Stimulated activated CD8-positive, alpha-beta memory T cell treated with anti-CD3 and anti-CD28 coated beads, Interleukin-12 subunit alpha, Interleukin-12 subunit beta, amount 100 ng/mL, for 1 hour (primary cell): ENCODE measurements around the gene ADARB1.

Experiments used
- DNase-seq: peaks from one replicate; pipeline ENCODE4 v3.0.0-alpha.2; 2020; ENCODE audit warnings: low read depth

The ADARB1 gene

GRCh38 chr21:45207839-45208626, 133.7 kb downstream of the ADARB1 start:
- DNase-seq: no peak

GRCh38 chr21:45208627-45208951, 134.2 kb downstream of the ADARB1 start:
- DNase-seq: no peak

GRCh38 chr21:45209046-45209445, 134.7 kb downstream of the ADARB1 start:
- no peak for DNase-seq

- no peak for DNase-seq
Measured at GRCh38 chr21:45209685-45210284, 135.4 kb downstream of the ADARB1 start.

- DNase-seq: no peak
Measured at GRCh38 chr21:45210461-45210983, 136.1 kb downstream of the ADARB1 start.

GRCh38 chr21:45211661-45212060, 137.3 kb downstream of the ADARB1 start:
- no peak for DNase-seq

GRCh38 chr21:45213392-45213791, 139.0 kb downstream of the ADARB1 start:
- no peak for DNase-seq

- DNase-seq: no peak
Measured at GRCh38 chr21:45215213-45215612, 140.8 kb downstream of the ADARB1 start.

DNA sequence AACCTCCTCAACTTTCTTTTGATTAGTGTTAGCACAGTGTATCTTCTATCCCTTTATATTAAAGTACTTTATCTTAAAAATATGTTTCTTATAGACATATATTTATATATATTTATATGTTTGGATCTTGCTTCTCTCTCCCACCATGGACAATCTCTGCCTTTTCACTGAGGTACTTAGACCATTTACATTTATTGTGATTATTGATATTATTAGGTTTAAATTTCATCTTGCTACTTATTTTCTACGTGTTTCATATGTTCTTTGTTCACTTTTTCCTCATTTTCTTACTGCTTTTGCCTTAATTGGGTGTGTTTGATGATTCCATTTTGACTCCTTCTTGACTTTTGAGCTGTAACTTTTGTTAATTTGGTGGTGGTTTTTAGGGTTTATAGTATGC, 142.6 kb downstream of the ADARB1 start:
- DNase-seq: no peak

- DNase-seq: no peak
Measured at GRCh38 chr21:45219517-45219916, 145.1 kb downstream of the ADARB1 start.

DNA sequence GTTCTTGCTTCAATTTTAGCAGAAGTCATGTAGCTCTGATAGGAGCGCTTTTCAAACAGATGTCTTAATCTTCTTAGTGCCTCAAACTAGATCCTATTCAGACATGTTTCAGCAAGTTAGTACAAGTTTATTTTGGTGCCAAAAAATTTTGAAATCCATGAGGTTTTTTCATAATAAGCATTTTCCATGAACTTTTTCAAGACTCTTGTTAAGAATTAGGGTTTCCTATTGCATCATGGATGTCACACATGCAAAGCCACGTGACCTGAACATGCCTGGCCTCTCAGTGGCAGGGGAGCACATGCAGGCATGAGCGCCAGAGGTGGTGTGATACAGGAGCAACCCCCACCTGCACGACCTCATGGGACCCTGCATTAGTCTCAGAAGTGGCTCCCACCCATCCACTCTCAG, 145.7 kb downstream of the ADARB1 start:
- DNase-seq: no peak

- no peak for DNase-seq
Measured at GRCh38 chr21:45220714-45221490, 146.5 kb downstream of the ADARB1 start.

GRCh38 chr21:45222001-45222400, 147.6 kb downstream of the ADARB1 start:
- DNase-seq: no peak

- DNase-seq: no peak
Measured at GRCh38 chr21:45223236-45224185, 149.1 kb downstream of the ADARB1 start.

GRCh38 chr21:45224189-45224938, 150.0 kb downstream of the ADARB1 start:
- peak; percentile 50 for DNase-seq

DNA sequence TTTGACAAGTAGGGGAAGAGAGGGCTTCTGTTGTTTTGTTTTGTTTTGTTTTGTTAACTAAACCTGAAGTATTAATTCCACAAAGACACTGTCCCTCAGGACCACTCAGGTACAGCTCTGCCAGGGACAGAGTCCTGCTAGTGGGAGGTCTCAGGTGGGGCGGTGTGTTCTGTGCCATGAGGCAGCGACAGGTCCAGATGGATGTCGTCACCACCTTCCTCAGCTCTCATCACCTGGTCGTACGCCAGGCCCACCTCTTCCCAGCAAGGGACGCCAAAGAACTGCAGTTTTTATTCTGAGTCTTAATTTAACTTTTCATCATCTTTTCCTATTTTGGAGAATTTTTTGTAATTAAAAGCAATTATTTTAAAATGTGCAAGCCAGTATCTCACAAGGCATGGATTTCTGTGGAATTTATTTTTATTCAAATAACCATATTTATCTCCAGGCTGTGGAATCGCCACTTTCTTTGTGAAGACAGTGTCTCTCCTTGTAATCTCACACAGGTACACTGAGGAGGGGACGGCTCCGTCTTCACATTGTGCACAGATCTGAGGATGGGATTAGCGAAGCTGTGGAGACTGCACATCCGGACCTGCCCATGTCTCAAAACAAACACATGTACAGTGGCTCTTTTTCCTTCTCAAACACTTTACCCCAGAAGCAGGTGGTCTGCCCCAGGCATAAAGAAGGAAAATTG, 150.8 kb downstream of the ADARB1 start:
- no peak for DNase-seq

DNA sequence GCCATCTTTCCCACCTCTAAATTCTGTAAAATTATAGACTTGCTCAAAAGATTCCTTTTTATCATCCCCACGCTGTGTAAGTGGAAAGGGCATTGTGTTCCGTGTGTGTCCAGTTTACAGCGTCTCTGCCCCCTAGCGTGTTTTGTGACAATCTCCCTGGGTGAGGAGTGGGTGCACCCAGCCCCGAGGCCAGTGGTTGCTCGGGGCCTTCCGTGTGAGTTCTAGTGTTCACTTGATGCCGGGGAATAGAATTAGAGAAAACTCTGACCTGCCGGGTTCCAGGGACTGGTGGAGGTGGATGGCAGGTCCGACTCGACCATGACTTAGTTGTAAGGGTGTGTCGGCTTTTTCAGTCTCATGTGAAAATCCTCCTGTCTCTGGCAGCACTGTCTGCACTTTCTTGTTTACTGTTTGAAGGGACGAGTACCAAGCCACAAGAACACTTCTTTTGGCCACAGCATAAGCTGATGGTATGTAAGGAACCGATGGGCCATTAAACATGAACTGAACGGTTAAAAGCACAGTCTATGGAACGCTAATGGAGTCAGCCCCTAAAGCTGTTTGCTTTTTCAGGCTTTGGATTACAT, 151.5 kb downstream of the ADARB1 start:
- no peak for DNase-seq

GRCh38 chr21:45226540-45227326, 152.4 kb downstream of the ADARB1 start:
- no peak for DNase-seq

- DNase-seq: no peak
Measured at GRCh38 chr21:45227735-45228134, 153.4 kb downstream of the ADARB1 start.
